ENCODE measurements around the gene PHEX.

DNA sequence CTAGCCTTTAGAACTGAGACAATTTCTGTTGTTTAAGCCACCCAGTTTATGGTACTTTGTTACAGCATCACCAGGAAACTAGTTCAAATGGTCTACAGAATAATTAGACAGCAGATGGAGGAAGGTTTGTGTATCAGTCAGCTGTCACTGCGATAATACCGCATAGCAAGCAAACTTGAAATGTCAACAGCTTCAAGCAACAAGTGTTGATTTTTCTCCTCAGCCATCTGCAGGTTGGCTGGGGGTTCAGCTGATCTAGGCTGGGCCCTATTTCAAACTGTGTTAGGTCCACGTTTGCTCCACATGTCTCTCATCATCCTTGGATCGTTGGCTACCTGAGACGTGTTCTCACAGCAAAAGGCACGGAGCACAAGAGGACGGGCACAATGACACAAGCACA is 19.2 kb upstream of the PHEX start:
- TF ChIP-seq, protein P1, sequence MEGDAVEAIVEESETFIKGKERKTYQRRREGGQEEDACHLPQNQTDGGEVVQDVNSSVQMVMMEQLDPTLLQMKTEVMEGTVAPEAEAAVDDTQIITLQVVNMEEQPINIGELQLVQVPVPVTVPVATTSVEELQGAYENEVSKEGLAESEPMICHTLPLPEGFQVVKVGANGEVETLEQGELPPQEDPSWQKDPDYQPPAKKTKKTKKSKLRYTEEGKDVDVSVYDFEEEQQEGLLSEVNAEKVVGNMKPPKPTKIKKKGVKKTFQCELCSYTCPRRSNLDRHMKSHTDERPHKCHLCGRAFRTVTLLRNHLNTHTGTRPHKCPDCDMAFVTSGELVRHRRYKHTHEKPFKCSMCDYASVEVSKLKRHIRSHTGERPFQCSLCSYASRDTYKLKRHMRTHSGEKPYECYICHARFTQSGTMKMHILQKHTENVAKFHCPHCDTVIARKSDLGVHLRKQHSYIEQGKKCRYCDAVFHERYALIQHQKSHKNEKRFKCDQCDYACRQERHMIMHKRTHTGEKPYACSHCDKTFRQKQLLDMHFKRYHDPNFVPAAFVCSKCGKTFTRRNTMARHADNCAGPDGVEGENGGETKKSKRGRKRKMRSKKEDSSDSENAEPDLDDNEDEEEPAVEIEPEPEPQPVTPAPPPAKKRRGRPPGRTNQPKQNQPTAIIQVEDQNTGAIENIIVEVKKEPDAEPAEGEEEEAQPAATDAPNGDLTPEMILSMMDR (IDR thresholded peaks at IDR 0.05) = no peak
- TF ChIP-seq ZFX (IDR thresholded peaks at IDR 0.05; ENCODE audit: borderline replicate concordance) = no peak
